Fibroblast of villous mesenchyme (primary cell): ENCODE data around the gene LINGO1. TPM values are rescaled to one million over a fixed set of nuclear protein-coding genes. Genes with fewer than 3 reads are reported as not detected.

Experiments used
- DNase-seq: peaks from one replicate; pipeline ENCODE4 v3.0.0-alpha.2; 2010; ENCODE audit warnings: low read depth
- H3K4me3 ChIP-seq: 2 replicates; pipeline ENCODE4 v1.5.1; 2011; ENCODE audit warnings: low read depth, mild to moderate bottlenecking, low read length
- total RNA-seq: library from RNA; depleted of rRNA; stranded (reverse); fragments of >200 nt; gene quantifications from 2 replicates; pipeline ENCODE4 v1.2.3, GENCODE V29; 2012
- TF ChIP-seq, protein P1 (sequence below): IDR thresholded peaks from 2 replicates; pipeline ENCODE4 v1.5.1; 2012; ENCODE audit warnings: low read depth, mild to moderate bottlenecking, low read length; ENCODE audit not compliant: insufficient read depth

LINGO1 gene
- total RNA-seq, 1 donor = not detected

DNA sequence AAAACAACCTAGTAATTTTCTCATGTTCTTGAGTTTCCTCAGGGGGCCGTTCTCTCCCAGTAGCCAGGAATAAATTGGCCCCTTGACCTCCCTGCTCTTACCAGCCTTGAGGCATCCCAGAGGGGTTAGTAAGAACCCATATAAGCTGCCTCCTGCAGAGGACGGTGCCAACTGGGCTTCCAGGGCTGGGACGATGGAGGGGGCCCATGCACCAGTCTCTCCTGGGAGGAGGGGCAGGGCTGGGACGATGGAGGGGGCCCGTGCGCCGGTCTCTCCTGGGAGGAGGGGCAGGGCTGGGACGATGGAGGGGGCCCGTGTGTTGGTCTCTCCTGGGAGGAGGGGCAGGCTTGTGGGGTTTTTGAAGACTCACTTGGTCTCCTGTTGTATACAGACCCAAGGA lies 22.0 kb downstream of the LINGO1 start:
- no peak overlapping the region for H3K4me3 ChIP-seq
- no peak for DNase-seq
- TF ChIP-seq, protein P1, sequence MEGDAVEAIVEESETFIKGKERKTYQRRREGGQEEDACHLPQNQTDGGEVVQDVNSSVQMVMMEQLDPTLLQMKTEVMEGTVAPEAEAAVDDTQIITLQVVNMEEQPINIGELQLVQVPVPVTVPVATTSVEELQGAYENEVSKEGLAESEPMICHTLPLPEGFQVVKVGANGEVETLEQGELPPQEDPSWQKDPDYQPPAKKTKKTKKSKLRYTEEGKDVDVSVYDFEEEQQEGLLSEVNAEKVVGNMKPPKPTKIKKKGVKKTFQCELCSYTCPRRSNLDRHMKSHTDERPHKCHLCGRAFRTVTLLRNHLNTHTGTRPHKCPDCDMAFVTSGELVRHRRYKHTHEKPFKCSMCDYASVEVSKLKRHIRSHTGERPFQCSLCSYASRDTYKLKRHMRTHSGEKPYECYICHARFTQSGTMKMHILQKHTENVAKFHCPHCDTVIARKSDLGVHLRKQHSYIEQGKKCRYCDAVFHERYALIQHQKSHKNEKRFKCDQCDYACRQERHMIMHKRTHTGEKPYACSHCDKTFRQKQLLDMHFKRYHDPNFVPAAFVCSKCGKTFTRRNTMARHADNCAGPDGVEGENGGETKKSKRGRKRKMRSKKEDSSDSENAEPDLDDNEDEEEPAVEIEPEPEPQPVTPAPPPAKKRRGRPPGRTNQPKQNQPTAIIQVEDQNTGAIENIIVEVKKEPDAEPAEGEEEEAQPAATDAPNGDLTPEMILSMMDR = no peak

DNA sequence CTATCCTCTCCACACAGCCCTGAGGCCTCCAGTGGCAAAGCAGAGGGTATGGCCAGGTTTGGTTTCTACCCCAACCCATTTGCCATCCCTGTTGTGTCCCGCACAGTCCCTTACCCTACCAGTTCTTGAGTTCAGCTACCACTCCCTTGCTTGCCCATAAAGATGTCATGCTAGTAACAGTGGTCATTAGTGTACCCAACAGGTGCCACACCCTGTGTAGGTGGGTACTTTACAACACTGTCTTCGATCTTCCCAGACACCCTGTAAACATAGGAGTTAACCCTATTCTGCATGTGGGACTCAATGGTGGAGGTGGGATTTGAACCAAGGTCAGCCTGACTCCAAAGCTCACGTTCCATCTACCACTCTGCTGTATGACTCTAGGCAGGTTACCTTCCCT lies 23.2 kb downstream of the LINGO1 start:
- no peak overlapping the region for H3K4me3 ChIP-seq
- DNase-seq = no peak
- TF ChIP-seq, protein P1 = no peak

DNA sequence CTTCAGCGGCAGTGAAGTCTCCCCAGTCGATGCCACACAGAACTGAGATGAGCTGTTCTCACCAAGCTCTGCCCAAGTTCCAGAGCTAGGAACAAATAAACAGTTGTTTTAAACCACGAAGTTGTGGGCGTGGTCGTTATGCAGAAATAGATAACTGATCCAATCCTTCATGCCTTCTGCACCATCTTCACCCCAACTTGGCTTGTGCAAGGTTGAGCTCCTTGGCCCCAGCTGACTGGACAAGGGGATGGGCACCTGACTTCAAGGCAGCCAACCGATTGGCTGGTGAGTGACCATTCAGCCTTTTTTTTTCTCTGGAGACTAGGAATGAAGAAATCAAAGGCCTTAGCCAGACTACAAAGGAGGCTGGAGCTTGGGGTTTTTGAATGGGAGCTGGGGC lies 23.9 kb downstream of the LINGO1 start:
- TF ChIP-seq, protein P1 = no peak
- H3K4me3 ChIP-seq = no peak overlapping the region
- DNase-seq = no peak

DNA sequence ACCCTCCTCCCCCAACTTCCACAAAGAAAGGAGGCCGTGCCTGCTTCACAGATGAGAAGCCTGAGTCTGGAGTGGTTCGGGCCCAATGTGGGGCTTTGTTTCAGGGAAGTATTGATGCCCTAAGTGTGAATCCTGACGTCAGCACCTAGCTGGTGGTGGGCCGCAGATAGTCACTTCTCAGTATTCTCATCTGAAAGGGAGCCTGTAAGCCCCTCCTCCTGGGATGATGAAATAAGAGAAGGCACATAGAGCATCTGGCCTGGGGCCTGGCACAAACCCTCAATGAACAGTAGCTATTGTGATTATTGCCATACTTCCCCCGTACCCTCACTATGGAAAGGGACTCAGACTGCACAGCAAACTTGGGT lies 24.8 kb downstream of the LINGO1 start:
- no peak overlapping the region for H3K4me3 ChIP-seq
- DNase-seq = no peak
- TF ChIP-seq, protein P1 = no peak

DNA sequence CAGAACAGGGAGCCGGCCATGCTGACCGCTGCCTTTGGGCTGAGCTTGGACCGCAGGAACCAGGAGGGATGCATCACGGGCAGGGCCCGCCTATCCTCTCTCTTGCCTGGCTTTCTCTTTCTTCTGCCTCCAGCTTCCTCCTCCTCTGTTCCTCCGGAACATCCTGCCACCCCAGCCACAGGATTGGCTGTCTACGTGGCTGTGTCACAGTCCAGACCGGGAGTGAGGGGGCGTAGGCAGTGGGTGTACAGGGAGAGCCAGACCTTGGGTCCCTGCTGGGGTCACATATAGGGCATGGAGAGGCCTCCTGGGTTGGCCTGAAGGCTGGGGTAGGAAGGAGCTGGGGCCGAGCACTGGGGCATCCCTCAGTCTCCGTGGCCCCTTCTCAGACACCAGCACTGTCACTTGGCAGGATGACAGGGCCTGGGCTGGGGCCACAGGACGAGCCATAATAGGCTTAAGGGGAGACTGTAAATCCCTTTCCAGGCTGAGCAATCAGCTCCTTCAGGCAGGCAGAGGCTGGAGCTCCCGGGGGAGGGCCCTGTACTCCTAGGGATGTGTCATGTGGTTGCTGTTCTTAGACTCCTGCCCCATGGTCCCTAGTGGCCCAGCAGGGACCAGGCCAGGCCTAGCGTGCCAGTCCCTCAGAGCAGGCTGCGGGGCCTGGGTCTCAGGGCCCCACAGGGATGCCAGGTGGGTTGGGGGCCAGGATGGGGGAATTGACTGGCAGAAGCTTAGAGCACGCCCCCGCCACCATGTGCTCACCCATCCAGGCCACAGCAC lies 25.4 kb downstream of the LINGO1 start:
- no peak overlapping the region for H3K4me3 ChIP-seq
- TF ChIP-seq, protein P1 = no peak
- DNase-seq = peak; percentile 18

DNA sequence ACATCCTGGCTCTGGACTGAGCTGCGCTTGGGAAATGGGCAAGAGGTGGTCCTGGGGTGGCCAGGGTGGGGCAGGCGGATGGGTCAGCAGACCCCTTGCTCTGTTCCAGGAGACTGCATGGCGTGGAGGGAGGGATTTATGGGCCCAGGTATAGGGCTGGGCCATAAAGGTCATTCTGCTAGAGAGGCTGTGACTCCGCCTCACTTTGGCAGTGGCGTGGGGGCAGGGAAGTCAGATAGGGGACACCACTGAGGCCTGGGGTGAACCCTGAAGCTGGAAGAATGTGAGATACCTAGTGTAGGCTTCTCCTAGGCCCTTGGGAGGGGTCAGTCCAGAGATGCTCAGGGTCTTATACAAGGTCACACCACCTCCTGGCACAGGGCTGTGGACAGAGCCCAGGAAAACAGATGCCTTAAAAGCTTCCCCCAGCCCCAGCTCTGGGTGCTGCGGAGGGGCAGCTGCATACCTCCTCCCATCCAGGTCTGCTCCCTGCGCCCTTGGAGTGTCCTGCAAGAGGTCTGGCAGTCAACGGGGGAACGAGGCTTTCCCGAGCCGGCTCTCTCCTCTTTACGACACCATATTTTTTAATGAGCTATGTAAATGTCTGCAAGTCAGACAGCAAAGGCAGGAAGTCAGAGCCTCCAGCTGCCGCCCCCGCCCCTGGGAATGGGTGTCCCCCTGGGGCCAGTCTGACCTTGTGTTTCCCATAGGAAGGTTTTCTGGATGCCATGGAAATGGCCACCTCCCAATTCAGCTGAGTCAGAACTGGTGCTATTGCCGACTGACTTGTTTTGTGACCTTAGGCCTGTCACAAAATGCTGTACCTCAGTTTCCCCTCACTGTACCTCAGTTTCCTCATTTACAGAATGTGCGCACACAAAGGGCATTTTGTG lies 26.3 kb downstream of the LINGO1 start:
- H3K4me3 ChIP-seq = no peak overlapping the region
- DNase-seq = peak; percentile 54
- TF ChIP-seq, protein P1 = no peak
